A673 (cell line): ENCODE measurements around the gene MS4A3. TPM values are rescaled to one million over a fixed set of nuclear protein-coding genes. Genes with fewer than 3 reads are reported as not detected.
"Not testable (repeated sequence)": the region's sequence is repeated elsewhere in the genome, so short reads cannot be mapped to it uniquely, and the experiment has no call there.

Experiments
- BruUV-seq: library from RNA; stranded (reverse); fragments of 400-500 nt; replicated peaks from 2 replicates; lab custom pipeline; 2021; lab: Mats Ljungman, UMichigan
- CTCF ChIA-PET: fragments of 300-600 bp; sonication (Branson Sonifier 250); formaldehyde crosslinking; loops from one replicate; lab custom pipeline; 2022; ENCODE audit warnings: antibody characterized with exemption; lab: Charles Lee
- POLR2A ChIA-PET: fragments of 300-600 bp; sonication (Branson Sonifier 250); formaldehyde crosslinking; loops from one replicate; lab custom pipeline; 2022; ENCODE audit warnings: antibody characterized with exemption; ENCODE audit not compliant: low non-redundant PET; lab: Charles Lee
- DNase-seq: peaks from one replicate; pipeline ENCODE4 v3.0.0-alpha.2; 2015; ENCODE audit warnings: low spot score
- H3K27ac ChIP-seq: fragments of 200-600 bp; sonication (generic); 2 replicates; pipeline ENCODE4 v1.5.1; 2016; ENCODE audit warnings: mixed run types, low read depth, mild to moderate bottlenecking, mixed read lengths, antibody characterized with exemption, low read length; ENCODE audit not compliant: poor library complexity, severe bottlenecking
- H3K27me3 ChIP-seq: fragments of 200-600 bp; sonication (generic); replicated peaks from 2 replicates; pipeline ENCODE4 v1.6.1; 2017; ENCODE audit warnings: mixed run types, low read depth, mild to moderate bottlenecking, mixed read lengths, antibody characterized with exemption, low read length; ENCODE audit not compliant: insufficient read depth, poor library complexity
- H3K36me3 ChIP-seq: fragments of 200-600 bp; sonication (generic); 2 replicates; pipeline ENCODE4 v1.6.1; 2016; ENCODE audit warnings: mixed run types, mild to moderate bottlenecking, mixed read lengths, antibody characterized with exemption, low read length; ENCODE audit not compliant: insufficient read depth, poor library complexity, severe bottlenecking
- H3K4me1 ChIP-seq: fragments of 200-600 bp; sonication (generic); 2 replicates; pipeline ENCODE4 v1.6.1; 2017; ENCODE audit warnings: mixed run types, mild to moderate bottlenecking, mixed read lengths, antibody characterized with exemption, low read length; ENCODE audit not compliant: insufficient read depth, poor library complexity, severe bottlenecking
- H3K4me3 ChIP-seq: fragments of 200-600 bp; sonication (generic); 2 replicates; pipeline ENCODE4 v1.5.1; 2016; ENCODE audit warnings: low read depth, mixed run types, mild to moderate bottlenecking, mixed read lengths, low read length; ENCODE audit not compliant: poor library complexity, severe bottlenecking
- H3K9me3 ChIP-seq: fragments of 200-600 bp; sonication (generic); 2 replicates; pipeline ENCODE4 v1.6.1; 2016; ENCODE audit warnings: mixed run types, low read depth, mild to moderate bottlenecking, mixed read lengths, antibody characterized with exemption, low read length; ENCODE audit not compliant: poor library complexity, severe bottlenecking
- EZH2 ChIP-seq: fragments of 200-600 bp; sonication (generic); IDR thresholded peaks from 2 replicates; pipeline ENCODE4 v1.6.1; 2017; ENCODE audit warnings: borderline replicate concordance, low read depth, mild to moderate bottlenecking, mixed read lengths, antibody characterized with exemption, low read length; ENCODE audit not compliant: poor library complexity, severe bottlenecking
- intact Hi-C: fragments of 100-400 bp; cut with micrococcal nuclease; formaldehyde crosslinking; loops from one replicate; pipeline ENCODE4 v1.10.0; 2022; ENCODE audit not compliant: unreplicated experiment
- total RNA-seq: library from RNA; stranded (reverse); gene quantifications from 2 replicates; pipeline ENCODE4 v1.2.3, GENCODE V29; 2021
- TF ChIP-seq, protein P1 (sequence below): fragments of 300-800, 200-600 bp; sonication (generic); conservative IDR thresholded peaks from 2 replicates; pipeline ENCODE4 v1.5.1; 2017; ENCODE audit warnings: low read depth, mild to moderate bottlenecking, antibody characterized with exemption, low read length, moderate library complexity, mixed read lengths

Gene MS4A3
- total RNA-seq, 1 experiment from 2014 or later = not detected

DNA sequence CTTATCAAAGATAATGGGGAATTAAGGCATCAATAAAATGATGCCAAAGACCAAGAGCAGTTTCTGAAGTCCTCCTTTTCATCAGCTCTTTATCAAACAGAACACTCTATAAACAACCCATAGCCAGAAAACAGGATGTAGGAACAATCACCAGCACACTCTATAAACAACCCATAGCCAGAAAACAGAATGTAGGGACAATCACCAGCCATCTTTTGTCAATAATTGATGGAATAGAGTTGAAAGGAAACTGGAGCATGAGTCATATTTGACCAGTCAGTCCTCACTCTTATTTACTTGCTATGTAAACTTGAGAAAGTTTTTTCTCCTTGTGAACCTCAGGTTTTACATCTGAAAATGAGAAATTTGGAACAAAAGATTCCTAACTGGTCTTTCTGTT, 42.0 kb downstream of the MS4A3 start:
- H3K4me1 ChIP-seq = no peaks in the 10 kb centered on the region

GRCh38 chr11:60100516-60100915, 44.1 kb downstream of the MS4A3 start:
- intact Hi-C loops = no loop called here
- no peaks in the 10 kb centered on the region for H3K9me3 ChIP-seq
- BruUV-seq = no TSS peak
- H3K4me3 ChIP-seq = no peak overlapping the region
- DNase-seq = no peak
- ChIA-PET POLR2A (no interaction called here), CTCF (no interaction called here)
- H3K27ac ChIP-seq = no peak overlapping the region
- H3K4me1 ChIP-seq = no peaks in the 10 kb centered on the region
- H3K36me3 ChIP-seq = no peaks in the 10 kb centered on the region
- H3K27me3 ChIP-seq = peaks cover 3% of the 10 kb centered on the region
- no peak for TF ChIP-seq EZH2
- TF ChIP-seq, protein P1, sequence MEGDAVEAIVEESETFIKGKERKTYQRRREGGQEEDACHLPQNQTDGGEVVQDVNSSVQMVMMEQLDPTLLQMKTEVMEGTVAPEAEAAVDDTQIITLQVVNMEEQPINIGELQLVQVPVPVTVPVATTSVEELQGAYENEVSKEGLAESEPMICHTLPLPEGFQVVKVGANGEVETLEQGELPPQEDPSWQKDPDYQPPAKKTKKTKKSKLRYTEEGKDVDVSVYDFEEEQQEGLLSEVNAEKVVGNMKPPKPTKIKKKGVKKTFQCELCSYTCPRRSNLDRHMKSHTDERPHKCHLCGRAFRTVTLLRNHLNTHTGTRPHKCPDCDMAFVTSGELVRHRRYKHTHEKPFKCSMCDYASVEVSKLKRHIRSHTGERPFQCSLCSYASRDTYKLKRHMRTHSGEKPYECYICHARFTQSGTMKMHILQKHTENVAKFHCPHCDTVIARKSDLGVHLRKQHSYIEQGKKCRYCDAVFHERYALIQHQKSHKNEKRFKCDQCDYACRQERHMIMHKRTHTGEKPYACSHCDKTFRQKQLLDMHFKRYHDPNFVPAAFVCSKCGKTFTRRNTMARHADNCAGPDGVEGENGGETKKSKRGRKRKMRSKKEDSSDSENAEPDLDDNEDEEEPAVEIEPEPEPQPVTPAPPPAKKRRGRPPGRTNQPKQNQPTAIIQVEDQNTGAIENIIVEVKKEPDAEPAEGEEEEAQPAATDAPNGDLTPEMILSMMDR = no peak

More for the DNA sequence above, 42.0 kb downstream of the MS4A3 start:
- H3K27ac ChIP-seq = no peak overlapping the region
- no TSS peak for BruUV-seq
- CTCF ChIA-PET = no interaction called here
- no peaks in the 10 kb centered on the region for H3K36me3 ChIP-seq
- no peaks in the 10 kb centered on the region for H3K9me3 ChIP-seq
- H3K27me3 ChIP-seq = peaks cover 6% of the 10 kb centered on the region
- intact Hi-C loops = no loop called here
- TF ChIP-seq EZH2 = no peak
- TF ChIP-seq, protein P1 = no peak
- no peak overlapping the region for H3K4me3 ChIP-seq
- POLR2A ChIA-PET = no interaction called here
- no peak for DNase-seq

GRCh38 chr11:60101368-60101767, 44.9 kb downstream of the MS4A3 start:
- H3K27ac ChIP-seq, BruUV-seq, POLR2A ChIA-PET, CTCF ChIA-PET, DNase-seq, H3K9me3 ChIP-seq, H3K4me1 ChIP-seq, H3K36me3 ChIP-seq, H3K27me3 ChIP-seq, intact Hi-C loops, H3K4me3 ChIP-seq: not testable (repeated sequence)

DNA sequence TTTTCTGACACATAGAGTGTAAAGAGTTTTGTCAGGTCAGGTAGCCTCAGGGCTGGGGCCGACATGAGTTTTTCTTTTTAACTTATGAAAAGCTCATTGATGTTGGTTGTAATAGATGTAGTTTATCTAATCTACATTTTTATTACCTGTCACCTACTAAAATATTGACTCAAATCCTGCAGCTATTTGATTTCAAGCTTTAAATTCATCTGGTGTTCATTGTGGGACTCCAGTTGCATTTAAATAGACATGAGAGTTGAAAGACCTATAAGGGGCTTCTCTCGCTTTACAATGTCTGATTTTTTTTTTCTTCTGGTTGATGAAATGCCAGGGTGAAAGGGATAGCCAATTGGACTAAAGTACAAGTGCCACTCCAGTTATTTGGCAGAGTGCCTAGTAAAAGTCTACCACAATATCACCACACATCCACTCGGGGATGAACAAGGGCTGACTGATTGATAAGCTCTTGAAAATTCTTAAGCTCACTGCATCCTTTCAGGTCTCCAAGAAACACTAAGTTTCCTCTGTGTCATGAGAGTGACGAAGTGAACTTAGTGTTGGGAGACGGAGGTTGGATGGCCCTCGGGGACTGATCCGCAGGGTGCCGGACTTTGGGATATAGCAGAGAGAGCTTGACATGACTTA, 48.1 kb downstream of the MS4A3 start:
- H3K9me3 ChIP-seq, H3K36me3 ChIP-seq, POLR2A ChIA-PET, CTCF ChIA-PET, H3K27me3 ChIP-seq, intact Hi-C loops, DNase-seq, H3K4me3 ChIP-seq, H3K27ac ChIP-seq, H3K4me1 ChIP-seq, BruUV-seq: not testable (repeated sequence)

GRCh38 chr11:60108631-60109030, 52.2 kb downstream of the MS4A3 start:
- CTCF ChIA-PET, POLR2A ChIA-PET: not testable (repeated sequence)

More at GRCh38 chr11:60108631-60109030, 52.2 kb downstream of the MS4A3 start:
- H3K27me3 ChIP-seq = peaks cover 14% of the 10 kb centered on the region
- H3K27ac ChIP-seq, intact Hi-C loops, DNase-seq, H3K9me3 ChIP-seq, H3K4me1 ChIP-seq, BruUV-seq, H3K4me3 ChIP-seq, H3K36me3 ChIP-seq: not testable (repeated sequence)
